ENCODE data around the gene EPB42.
A peak's percentile ranks its signal among the peaks of the same experiment; 100 is the strongest.
"Not testable (repeated sequence)": the region's sequence is repeated elsewhere in the genome, so short reads cannot be mapped to it uniquely, and the experiment has no call there.

The EPB42 gene

GRCh38 chr15:43210807-43211206, 10.0 kb downstream of the EPB42 start:
- no peak for DNase-seq

GRCh38 chr15:43210172-43210745, 10.6 kb downstream of the EPB42 start:
- no peak for DNase-seq

DNA sequence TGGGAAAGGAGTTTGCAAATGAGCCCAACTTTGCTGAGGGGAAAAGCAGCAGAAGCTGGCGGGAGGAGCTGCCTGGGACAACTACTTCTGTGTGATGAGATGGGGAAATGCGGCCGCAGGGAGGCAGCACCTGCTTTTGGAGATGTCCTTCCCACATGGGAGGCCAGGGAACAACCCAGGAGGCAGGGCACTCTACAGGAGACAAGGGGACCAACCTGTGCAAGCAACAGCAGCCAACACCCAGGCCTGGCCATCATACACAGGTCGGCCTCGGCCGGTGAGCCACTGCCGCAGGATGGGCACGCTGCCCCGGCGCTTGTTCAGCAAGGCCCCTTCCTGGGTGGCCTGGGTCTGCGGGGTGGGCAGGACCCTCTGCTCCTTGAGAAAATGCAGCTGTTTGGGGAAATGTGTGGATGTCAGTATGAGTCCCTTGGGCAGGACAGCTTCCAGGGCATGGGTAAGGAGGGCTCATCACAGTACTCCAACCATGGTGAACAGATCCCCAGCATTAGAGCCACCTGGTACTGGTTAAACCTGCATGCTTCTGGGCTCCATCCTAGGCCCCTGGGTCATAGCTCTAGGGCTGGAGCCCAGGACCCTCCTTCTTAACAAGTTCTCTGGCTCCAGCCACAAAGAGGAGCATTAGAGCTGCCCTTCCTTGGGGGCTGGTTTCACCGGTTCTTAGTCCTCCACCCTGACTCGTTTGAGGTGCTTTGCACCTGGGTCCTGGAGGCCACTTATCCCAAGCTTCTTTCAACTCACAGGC, 11.6 kb downstream of the EPB42 start:
- DNase-seq: no peak

GRCh38 chr15:43208052-43209002, 12.5 kb downstream of the EPB42 start:
- no peak for DNase-seq

- DNase-seq: no peak
These were observed 13.8 kb downstream of the EPB42 start for GRCh38 chr15:43207024-43207423.

DNA sequence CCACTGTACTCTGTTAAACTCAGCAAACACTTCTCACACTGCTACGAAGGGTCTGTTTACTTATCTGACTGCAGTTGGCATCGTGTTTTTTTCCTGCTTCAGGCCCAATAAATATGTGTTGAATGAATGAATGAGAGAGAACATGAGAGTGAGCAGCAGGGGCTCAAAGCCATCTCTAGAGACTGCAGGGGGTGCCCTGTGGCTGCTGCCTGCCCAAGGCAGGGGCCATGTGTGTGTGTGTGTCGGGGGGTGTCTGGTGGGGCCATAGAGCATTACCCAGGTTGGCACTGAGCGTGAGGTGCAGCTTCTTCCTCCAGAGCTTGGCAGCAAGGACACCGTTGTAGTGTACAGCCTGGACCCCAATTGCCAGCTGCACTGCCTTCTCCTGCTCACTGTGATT, 14.8 kb downstream of the EPB42 start:
- no peak for DNase-seq

GRCh38 chr15:43204016-43204901, 16.6 kb downstream of the EPB42 start:
- DNase-seq: peak; percentile 32 to 57

DNA sequence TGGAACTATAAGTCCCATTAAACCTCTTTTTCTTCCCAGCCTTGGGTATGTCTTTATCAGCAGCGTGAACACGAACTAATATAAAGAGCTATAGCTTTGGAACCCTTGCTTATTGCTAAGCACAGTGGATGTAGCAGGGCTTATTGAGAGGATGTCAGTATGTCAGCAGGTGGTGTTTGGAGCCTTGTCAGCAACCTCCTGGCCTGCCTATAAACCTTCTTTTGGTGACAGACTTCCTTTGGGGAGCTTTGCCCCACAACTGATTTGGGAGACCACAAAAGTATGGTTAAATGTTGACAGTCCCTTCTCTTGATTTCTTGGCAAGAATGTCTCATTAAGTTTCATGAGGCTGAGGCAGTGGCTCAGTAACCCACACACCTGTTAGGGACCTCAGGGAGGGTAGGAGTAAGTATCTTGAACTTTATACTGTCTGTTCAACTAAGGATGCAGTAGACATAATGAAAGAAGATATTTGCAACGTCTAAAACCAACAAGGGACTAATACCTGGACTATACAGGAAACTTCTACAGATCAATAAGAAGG, 20.8 kb downstream of the EPB42 start:
- DNase-seq: no peak

DNA sequence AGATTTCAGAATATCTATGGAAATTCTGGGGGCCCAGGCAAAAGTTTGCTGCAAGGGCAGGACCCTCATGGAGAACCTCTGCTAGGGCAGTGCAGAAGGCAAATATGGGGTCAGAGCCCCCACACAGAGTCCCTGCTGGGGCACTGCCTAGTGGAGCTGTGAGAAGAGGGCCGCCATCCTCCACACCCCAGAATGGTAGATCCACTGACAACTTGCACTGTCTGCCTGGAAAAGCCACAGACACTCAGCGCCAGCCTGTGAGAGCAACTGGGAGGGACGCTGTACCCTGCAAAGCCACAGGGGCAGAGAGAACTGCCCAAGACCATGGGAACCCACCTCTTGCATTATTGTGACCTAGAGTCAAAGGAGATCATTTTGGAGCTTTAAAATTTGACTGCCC, 21.8 kb downstream of the EPB42 start:
- no peak for DNase-seq

- DNase-seq: not testable (repeated sequence)
These were observed 22.3 kb downstream of the EPB42 start for GRCh38 chr15:43198556-43198955.

DNA sequence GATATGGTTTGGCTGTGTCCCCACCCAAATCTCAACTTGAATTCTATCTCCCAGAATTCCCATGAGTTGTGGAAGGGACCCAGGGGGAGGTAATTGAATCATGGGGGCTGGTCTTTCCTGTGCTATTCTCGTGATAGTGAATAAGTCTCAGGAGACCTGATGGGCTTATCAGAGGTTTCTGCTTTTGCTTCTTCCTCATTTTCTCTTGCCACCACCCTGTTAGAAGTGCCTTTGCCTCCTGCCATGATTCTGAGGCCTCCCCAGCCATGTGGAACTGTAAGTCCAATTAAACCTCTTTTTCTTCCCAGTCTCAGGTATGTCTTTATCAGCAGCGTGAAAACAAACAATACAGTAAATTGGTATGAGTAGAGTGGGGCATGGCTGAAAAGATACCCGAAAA, 23.0 kb downstream of the EPB42 start:
- peak in 1 of 2 donors; percentile 10 for DNase-seq

- no peak for DNase-seq
These were observed 23.9 kb downstream of the EPB42 start for GRCh38 chr15:43196760-43197548.

DNA sequence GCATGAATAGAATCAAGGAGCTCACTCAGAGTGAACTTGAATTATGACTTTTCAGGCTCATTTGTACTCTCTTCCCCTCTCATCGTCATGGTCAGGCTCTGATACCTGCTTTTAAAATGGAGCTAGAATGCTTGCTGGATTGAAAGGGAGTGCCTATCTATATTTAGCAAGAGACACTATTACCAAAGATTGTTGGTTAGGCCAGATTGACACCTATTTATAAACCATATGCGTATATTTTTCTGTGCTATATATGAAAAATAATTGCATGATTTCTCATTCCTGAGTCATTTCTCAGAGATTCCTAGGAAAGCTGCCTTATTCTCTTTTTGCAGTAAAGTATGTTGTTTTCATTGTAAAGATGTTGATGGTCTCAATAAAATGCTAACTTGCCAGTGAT, 26.0 kb downstream of the EPB42 start:
- DNase-seq: no peak

DNA sequence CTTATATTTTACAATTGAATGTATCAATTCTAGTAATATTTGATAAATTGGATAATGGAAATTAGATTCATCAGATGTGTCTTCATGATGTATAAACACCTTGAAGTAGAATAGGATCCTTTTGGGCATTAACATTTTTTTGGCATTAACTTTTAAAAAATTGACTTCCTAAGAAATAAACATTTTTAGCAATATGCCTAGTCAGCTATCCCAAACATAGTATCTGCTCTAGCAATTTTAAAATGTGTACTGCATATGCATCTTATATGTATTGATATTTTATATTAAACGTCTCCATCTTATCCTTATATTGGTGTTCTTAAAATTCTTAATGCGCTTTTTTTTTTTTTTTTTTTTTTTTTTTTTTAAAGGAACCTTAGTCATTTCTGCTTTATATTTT, 27.1 kb downstream of the EPB42 start:
- DNase-seq: no peak

GRCh38 chr15:43190178-43190577, 30.6 kb downstream of the EPB42 start:
- DNase-seq: no peak

DNA sequence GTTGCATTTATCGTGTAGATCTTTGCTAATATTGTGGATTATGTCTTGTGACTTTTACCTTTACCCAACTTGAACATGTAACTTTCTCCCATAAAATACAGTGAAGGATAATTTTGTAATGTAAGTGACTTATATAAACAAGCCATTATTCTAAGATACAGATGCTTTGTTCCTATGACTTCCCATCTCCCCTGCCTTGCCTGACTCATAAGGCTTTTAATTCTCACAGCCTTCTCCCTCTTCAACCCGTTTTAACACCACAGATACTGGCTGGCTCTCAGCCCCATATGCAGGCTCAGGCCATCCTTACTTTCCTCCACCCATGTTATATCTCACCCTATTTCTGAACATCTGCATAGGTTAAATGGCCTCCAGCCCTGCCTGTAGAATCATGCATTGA, 31.5 kb downstream of the EPB42 start:
- DNase-seq: no peak

DNA sequence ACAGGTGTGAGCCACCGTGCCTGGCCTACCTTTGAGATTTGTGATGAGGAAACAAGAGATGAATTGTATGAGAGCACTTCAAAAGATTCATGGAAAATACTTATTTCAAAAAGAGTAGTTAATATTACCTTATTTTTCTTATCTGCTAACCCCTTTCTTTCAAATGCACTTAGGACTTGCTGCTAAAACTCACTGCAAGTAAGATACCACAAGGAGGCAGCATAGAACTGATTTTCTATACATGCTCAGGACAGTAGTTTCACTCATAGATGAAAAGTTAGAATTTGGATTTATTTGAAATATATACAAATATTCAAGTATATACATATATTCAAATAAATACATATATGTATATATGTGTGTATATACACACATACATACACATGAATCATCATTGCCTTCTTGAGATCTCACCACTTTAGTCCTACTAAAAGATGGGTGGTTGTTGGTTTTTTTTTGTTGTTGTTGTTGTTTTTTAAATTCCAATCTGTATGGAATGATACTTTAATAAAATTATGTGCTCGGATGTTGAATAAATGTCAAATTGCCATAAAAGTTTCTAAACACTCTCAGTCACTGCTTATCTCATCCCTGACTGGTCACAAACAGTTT, 33.2 kb downstream of the EPB42 start:
- DNase-seq: peak; percentile 47 to 64

DNA sequence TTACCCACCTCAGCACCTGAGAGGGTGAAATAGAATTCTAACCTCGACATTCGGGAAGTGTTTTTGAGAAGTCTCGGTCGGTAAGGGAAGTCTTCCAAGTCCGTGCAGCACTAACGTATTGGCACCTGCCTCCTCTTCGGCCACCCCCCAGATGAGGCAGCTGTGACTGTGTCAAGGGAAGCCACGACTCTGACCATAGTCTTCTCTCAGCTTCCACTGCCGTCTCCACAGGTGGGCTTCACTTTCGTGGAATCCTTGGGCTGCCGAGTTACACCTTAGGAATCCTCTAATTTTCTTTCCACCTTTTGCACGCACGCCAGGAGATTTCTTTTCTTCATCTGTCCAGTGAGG, 34.8 kb downstream of the EPB42 start:
- no peak for DNase-seq

DNA sequence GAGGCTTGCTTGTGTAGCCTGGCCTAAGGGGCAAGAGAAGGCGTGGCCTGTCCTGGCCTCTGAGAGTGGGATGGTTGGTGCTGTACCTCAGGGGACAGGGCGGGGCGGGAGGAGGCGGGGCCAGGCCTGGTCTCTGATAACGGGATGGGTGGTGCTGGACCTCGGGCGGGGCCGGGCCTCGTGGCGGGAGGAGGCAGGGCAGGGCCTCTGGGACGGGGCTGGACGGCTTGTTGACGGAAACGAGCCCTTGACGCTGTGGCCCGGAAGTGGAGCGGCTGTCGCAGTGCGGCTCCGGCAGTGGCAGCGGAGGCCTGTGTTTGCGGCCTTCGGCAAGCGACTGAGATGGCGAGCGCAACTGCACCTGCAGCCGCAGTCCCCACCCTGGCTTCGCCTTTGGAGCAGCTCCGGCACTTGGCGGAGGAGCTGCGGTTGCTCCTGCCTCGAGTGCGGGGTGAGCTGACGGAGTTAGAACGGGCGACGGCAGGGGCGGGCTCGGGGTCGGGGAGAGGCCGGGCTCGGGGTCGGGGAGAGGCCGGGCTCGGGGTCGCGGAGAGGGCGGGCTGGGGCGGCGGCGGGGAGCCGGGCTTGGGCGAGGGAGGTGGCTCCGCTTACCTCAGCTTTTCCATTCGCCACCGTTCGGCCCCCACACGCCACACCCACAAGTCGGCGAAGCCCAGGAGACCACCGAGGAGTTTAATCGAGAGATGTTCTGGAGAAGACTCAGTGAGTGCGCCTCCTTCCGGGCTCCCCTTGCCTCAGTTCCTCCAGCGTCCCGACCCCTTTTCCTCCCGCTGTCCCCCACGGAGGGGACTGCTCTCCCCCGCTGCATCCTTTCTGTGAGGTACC, 35.4 kb downstream of the EPB42 start, which contains the start of gene CCNDBP1:
Gene CCNDBP1, plus strand, starts transcription at position 247 of the 846 bp plus-strand sequence. Its CDS starts 96 bp downstream, at position 343.
- peak; percentile 92 for DNase-seq

Data from inflammatory macrophage treated with lipopolysaccharide for 1 hour (primary cell).